GM18507 (cell line): ENCODE measurements around the gene PIGZ.
"Not testable (repeated sequence)": the region's sequence is repeated elsewhere in the genome, so short reads cannot be mapped to it uniquely, and the experiment has no call there.

Experiments used
- DNase-seq: peaks from one replicate; pipeline ENCODE4 v3.0.0; 2011; ENCODE audit warnings: low read depth; ENCODE audit not compliant: insufficient read length; ENCODE audit errors: extremely low spot score
- FAIRE-seq: peaks from 2 replicates; lab custom pipeline; 2011; peaks lifted over from hg19 to GRCh38; lab: Jason Lieb, UNC

The PIGZ gene

DNA sequence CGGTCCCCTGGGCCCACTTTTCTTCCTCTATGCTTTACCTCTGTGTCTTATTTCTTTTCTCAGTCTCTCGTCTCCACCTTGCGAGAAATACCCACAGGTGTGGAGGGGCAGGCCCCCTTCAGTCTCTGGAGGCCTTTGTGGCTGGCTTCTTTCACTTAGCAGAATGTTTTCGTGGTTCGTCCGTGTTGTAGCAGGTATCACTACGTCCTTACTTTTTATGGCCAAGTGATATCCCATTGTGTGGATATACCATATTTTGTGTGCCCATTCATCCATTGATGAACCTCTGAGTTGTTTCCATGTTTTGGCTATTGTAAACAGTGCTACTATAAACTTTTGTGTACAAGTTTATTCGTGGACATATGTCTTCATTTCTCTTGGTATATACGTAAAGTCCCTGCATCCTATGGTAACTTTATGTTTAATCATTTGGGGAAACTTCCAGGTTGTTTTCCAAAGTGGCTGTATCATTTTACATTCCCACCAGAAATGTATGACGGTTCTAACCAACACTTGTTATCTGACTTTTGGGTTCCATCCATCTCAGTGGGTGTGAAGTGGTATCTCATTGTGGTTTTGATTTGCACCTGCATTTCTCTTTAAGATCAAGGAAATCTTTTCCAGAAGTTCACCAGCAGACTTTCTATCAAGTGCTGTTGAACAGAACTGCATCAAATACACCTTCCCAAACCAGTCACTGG lies 5.6 kb downstream of the PIGZ start:
- DNase-seq: no peak

DNA sequence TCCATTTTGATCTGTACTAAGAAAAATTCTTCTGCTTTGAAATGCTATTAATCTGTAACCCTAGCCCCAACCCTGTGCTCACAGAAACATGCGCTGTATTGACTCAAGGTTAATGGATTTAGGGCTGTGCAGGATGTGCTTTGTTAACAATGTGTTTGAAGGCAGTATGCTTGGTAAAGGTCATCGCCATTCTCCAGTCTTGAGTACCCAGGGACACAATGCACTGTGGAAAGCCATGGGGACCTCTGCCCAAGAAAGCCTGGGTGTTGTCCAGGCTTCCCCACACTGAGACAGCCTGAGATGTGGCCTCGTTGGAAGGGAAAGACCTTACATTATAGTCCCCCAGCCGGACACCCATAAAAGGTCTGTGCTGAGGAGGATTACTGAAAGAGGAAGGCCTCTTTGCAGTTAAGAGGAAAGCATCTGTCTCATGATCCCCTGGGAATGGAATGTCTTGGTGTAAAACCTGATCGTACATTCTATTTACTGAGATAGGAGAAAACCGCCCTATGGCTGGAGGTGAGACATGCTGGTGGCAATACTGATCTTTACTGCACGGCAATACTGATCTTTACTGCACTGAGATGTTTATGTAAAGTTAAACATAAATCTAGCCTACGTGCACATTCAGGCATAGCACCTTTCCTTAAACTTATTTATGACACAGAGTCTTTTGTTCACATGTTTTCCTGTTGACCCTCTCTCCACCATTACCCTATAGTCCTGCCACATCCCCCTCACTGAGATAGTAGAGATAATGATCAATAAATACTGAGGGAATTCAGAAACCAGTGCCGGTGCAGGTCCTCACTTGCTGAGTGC lies 6.3 kb downstream of the PIGZ start:
- DNase-seq (no peak), FAIRE-seq (no peak)

More for the DNA sequence above, 5.6 kb downstream of the PIGZ start:
- no peak for FAIRE-seq

DNA sequence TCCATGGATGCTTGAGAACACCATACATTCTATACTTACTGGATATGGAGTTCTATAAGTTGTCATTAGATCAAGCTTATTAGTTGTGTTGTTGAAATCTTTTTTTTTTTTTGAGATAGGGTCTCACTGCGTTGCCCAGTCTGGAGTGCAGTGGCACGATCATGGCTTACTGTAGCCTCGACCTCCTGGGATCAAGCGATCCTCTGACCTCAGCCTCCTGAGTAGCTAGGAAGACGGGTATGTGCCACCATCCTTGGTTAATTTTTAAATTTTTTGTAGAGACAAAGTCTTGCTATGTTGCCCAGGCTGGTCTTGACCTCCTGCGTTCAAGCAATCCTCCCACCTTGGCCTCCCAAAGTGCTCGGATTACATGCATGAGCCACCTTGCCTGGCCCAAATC lies 13.8 kb downstream of the PIGZ start:
- FAIRE-seq (no peak), DNase-seq (no peak)

DNA sequence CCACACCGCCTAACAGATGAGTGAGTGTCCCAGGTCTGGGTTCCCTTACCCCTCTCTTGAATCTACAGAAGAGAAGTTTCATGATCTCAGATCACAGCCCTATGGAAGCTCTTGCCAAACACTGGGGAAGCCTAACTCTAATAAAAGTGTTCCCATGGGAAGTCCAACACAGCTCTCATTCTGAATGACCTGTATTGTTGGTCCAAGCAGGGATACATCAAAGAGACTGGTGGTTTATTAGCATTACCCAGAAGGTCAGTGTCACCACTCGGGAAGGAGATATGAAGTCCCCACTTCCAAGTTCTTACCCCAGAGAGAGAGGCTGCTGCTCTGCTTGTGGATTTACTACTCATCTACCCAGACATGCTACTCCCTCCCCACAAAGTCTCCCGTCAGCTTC lies 17.3 kb downstream of the PIGZ start:
- FAIRE-seq (no peak), DNase-seq (no peak)

DNA sequence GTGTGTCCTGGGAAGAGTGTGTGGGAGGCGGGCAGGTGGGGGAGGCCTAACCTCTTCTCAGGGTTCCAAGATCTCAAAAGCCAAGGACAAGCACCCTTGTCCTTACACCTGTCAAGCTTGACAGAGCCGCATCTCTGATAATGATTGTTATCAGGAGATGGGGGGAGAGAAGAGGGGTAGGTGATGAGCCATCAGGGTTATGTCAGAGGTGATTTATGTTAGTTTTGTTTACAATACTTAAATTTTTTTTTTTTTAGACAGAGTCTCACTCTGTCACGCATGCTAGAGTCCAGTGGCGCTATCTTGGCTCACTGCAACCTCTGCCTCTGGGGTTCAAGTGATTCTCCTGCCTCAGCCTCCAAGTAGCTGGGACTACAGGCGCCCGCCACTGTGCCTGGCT lies 18.9 kb downstream of the PIGZ start:
- no peak for DNase-seq
- FAIRE-seq: no peak

DNA sequence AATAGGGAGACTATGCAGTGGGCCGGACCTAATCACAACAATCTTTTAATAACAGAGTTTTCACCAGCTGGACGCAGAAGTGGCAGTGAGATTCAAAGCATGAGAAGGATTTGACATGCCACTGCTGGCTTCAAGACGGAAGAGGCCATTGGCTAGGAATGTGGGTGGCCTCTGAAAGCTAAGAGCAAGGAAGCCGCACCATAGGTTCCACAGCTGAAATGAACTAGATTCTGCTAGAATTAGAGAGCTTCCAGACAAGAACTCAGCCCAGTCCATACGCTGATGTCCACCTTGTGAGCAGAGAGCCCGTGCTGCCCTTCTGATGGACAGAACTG lies 19.4 kb downstream of the PIGZ start:
- FAIRE-seq: no peak
- DNase-seq: no peak

DNA sequence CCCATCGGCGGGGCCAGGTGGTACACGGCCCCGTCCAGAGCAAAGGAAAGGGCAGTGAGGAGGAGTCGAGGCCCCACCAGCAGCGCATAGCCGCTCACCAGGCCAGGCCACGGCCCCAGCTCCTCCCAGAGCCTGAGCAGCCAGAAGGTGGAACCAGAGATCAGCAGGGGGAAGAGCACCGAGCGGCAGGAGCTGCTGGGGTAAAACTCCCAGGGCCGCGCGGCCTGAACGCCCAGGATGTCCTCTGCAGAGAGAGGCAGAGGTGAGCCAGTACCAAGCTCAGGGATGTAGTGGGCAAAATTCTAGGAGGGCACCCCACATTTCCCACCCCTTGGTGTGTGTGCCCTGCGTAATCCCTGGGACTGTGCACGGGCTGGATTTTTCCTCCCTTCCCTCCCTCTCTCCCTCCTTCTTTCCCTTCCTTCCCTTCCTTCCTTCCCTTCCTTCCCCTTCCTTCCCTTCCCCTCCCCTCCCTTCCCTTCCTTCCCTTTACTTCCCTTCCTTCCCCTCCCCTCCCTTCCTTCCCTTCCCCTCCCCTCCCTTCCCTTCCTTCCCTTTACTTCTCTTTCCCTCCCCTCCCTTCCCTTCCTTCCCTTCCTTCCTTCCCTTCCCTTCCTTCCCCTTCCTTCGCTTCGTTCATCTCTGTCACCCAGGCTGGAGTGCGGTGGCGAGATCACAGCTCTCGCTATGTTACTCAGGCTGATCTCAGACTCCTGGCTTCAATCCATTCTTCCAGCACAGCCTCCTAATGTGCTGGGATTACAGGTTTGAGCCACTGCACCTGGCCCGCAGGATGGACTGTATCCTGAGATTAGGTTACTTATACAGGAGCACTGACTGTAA lies 20.0 kb downstream of the PIGZ start:
- FAIRE-seq (no peak), DNase-seq (no peak)

DNA sequence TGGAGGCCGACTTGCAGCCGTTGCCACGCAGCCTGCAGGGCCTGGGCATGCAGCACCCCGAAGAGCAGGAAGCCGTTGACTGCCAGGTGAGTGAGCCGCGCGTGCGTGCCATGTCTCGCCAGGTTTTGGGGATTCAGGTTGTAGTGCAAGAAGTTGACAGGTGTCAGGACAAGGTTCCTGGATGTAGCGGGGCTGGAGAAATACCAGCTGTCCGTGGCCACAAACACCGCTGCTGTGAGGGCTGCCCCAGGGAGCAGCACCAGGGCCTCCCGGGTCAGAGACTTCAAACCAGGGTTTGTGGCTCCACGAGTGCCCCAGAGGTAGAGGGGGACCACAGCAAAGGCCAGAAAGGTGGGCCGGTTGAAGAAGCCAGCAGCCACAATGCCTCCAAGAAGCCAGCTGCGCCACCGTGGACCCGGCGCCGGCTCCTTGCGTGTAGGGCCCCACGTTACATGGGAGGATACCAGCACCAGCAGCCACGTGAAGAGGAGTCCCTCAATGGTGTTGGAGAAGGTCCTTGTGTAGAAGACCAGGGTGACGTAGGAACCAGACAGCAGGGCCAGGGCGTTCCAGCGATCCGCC lies 20.7 kb downstream of the PIGZ start:
- DNase-seq (no peak), FAIRE-seq (no peak)

DNA sequence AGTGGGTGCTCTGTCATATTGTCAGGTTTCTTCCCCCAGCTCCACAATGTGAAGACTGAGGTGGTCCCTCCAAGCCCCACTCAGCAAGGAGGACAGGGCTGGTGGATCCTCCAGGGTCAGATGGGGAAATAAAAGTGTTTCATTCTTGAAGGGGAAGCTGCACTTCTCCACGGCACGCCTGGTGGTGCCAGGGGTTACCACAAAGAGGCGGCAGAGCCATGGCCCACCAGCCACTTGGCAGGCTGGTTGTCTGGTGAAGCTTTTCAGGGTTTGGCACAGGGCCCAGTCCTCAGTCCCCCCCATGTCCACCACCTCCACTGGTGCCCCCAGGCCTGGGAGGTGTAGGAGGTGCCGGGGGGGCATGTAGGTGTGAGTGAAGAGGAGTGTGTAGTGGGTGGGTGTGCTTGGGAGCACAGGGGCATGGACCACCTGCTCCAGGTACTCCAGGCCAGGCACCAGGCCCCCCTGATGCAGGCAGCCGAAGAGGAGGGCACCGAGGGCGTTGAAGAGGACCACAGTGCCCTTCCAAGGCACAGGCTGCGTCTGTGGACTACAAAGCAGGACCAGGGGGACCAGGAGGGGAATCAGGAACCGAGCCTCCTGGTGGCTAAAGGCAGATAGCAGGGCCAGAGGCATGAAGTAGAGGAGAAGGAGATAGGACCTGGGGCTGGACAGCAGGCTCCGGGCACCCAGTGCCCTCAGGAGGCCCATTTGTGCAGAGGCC lies 21.3 kb downstream of the PIGZ start:
- no peak for FAIRE-seq
- no peak for DNase-seq

DNA sequence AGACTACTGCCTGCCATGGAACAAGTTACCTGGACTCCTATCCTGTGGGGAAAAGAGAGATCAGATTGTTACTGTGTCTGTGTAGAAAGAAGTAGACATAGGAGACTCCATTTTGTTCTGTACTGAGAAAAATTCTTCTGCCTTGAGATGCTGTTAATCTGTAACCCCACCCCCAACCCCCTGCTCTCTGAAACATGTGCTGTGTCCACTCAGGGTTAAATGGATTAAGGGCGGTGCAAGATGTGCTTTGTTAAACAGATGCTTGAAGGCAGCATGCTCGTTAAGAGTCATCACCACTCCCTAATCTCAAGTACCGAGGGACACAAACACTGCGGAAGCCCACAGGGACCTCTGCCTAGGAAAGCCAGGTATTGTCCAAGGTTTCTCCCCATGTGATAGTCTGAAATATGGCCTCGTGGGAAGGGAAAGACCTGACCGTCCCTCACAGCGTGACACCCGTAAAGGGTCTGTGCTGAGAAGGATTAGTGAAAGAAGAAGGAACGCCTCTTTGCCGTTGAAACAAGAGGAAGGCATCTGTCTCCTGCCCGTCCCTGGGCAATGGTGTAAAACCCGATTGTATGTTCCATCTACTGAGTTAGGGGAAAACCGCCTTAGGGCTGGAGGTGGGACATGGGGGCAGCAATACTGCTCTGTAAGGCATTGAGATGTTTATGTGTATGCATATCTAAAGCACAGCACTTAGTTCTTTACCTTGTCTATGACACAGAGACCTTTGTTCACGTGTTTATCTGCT lies 24.4 kb downstream of the PIGZ start:
- DNase-seq, FAIRE-seq: not testable (repeated sequence)

DNA sequence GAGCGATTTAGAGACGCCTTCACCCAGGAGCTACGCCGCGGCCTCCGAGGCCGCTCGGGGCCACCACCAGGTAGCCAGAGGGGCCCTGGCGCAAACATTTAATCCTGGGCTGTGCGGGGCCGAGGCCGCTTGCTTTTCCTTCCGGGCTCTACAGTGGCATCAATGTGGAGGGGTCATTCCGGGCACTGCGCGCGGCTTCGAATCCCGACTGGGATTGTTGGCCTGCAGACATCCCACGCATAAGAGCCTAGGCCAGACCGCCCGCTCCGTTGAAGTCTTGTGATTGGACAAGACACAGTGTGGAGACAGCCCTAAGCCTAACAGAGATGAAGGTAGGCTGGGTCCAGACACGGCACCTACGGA lies 25.7 kb downstream of the PIGZ start:
- FAIRE-seq: no peak
- no peak for DNase-seq

DNA sequence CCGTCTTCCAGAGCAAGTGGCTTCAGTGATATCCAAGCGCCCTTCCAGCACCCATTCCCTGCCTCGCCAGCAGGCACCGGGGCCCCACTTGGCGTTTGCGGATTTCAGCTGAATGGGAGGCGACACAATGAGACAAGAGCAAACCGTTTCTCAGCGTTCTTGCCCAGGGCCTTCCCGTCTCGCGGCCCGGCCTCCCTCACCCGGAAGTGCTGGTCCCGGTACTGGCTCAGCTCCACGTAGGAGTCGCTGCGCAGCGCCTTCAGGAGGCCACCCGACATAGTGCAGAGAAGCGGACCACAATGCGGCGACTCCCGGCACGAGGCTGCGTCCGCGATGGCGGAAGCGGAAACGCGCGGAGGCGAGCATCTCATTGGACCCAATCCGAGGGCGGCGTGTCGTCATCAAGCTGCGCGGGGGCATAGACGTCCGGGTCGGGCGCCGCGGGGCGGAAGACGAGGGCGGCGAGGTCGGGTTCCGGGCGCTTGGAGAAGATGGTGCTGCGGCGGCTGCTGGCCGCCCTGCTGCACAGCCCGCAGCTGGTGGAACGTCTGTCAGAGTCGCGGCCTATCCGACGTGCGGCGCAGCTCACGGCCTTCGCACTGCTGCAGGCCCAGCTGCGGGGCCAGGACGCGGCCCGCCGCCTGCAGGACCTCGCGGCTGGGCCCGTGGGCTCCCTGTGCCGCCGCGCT lies 26.3 kb downstream of the PIGZ start, which contains the start of gene NCBP2:
TSS of gene NCBP2 (minus strand) at position 303 of the 689 bp plus-strand sequence. CDS start at position 278, 25 bp downstream.
- peak; percentile 89 for DNase-seq
- peak; percentile 92 for FAIRE-seq

DNA sequence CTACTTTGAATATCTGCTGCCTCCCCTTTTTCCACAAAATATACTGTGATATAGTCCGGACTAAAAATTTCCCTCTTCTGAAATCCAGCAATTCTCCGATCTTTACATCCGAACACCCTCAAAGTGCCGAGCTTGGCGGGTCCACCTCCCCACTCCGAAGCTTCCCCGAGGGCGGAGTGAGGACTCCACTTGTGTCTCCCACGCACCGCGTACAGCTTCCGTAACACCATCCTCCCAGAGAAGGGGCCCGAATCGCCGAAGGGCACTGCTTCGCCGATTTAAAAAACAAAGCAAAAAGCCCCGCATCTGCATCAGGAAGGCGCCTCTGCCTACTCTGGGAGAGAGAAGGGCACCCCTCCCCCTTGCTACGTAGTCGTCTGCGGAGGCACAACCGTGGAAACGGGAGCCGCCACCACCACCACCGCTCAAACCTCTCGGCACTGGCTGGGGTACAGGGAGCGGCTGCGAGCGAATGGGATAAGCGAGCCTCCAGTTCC lies 26.9 kb downstream of the PIGZ start:
- peak; percentile 54 for FAIRE-seq

DNA sequence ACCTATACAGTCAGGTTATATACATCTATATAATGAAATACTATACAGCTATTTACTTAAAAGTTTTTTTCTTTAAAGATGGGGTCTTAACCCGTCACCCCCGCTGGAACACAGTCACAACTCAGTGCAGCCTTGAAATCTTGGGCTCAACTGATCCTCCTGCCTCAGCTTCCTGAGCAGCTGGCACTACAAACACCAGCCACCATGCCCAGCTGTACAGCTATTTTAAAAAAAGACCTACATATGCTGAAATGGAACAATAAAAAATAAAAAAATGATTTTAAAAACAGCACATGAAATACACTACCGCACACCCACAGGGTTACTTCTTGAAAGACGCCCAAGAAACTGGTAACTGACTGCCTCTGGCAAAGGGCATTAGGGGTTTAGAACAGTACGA lies 30.1 kb downstream of the PIGZ start:
- FAIRE-seq: no peak
- no peak for DNase-seq

More for the DNA sequence above, 26.9 kb downstream of the PIGZ start:
- DNase-seq: peak; percentile 18

DNA sequence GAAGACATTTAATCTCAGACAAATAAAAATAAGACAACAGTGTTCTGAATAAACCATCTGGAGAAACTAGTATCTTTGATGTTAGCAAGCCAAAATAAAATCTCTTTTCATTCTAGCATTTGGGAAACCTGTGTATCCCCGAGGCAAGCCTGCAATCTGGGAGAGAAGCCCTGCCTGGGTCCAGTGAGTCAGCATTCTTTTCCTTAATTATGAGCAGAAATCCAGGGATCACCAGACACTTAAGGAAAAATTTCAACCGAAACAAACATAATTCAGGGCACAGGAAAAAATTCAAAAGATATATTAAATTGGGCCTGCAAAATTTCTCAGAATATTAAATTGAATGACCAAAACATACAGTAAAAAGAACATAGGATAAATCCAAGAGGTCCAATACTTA lies 30.5 kb downstream of the PIGZ start:
- FAIRE-seq (no peak), DNase-seq (no peak)

DNA sequence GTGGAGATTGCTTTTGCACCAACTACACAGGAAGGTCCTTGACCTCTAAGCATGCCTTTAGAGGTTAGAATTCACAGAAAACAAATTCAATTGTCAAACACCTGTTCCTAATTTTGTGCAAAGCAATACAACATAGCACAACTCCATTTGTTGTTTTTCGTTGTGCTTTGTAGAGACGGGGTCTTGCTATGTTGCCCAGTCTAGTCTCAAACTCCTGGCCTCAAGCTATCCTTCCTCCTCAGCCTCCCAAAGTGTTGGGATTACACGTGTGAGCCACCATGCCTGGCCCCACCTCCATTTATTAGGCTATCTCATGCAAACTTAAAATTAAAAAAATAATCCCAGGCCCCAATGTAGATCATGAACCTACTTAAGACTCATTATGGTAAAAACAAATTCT lies 32.3 kb downstream of the PIGZ start:
- FAIRE-seq: no peak
- no peak for DNase-seq

DNA sequence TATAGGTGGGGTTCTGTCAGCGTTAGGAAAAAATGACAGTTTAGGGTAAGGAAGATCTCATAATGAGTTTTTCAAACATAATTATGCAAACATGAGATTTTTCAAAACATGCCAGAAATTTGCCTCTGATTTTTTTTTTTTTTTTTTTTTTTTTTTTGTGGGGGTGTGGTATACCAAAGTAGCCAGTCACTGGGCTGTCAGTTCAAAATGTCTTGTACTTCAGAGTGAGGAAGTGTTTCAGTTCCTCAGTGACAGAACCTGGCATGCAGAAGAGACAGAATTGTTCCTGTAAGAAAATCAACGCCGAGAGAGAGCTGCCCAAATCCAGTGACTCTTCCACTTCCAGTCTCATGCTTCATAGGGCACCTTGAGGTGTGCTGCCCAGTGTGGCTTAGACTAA lies 36.0 kb downstream of the PIGZ start:
- DNase-seq (no peak), FAIRE-seq (peak; percentile 54)
